HG02981 (cell line): ENCODE results near the gene MAPK7.

Source experiments
- ATAC-seq: cut with Tn5 transposase; IDR thresholded peaks from one replicate; pipeline ENCODE4 v1.9.1; 2021; ENCODE audit warnings: mild to moderate bottlenecking, moderate library complexity; ENCODE audit not compliant: unreplicated experiment

Gene MAPK7

DNA sequence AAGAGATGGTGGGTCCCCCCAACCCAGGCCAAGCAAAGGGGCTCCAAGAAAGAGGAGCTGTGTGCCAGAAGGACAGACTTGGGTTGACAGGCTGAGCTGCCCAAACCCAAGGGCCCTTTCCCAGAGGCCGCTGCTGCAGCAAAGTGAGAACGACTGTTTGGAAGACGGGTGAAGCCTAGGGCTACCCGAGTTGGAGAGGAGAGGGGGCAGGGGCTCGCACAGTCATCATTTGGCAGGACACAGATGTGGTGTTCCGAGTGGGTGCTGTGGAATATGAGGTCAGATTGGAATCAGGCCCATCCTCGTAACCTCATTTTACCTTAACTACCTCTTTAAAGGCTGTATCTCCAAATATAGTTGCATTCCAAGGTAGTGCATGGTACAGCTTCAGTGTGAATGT, 14.0 kb downstream of the MAPK7 start:
- ATAC-seq, result no peak

DNA sequence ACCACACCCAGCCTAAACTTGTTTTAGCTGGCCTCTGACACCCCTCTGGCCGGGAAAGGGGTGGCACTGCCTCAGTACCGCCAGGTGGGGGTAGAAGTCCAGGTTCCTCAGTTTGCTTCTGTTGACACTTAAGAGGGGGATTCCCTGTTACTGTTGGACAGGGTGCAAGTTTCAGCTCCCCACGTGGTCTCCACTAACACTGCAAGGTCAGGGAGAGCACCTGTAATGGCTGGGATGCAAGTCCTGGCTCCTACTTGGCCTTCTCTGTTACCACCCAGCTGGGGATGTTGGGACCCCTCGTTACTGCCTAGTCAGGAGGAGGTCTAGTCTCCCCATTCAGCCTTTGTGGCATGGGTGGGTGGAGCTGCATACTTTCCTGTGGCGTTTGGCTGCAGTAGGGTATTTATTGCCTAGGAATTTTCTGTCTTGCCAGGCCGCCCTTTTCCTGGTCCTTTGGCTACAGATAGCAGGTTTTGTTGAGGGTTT, 19.3 kb downstream of the MAPK7 start:
- no peak for ATAC-seq

DNA sequence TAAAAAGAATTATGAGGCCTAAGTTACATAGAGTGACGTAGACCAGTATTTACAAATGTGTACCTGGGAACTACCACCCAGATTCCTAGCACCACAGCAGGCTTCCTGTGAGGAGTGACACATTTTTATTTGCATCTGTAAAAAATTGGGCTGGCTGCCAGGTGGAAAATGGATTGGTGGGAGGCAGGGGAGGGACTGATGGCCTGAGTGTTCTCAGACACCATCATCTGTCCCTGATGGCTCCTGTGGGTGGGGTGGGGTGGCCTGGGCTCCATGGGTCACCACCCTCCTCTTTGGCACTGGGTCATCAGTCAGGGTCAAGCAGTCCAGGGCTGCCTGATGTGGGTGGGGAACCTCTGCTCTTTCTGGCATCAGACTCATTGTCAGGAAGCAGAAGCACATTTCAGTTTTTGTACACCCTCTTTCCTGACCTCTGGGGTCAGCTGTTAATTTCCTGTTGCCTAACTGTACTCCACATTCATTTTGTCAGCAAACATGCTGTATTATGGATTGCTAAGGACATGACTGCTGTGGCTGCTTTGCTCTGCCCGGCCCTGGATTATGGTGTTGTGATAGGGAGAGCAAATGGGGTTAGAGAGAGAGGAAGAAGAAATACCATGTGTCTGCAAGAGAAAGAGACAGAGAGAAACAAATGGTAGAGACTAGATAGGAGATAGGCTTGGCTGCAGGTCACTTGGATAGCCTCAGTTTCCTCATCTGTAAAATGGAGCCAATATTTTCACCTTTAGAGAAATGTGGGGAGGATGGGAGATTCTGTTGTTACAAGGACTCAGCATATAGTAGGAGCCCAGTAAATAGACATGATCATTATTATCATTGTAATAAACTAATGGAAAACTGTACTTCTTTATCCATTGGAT, 20.2 kb downstream of the MAPK7 start:
- no peak for ATAC-seq

DNA sequence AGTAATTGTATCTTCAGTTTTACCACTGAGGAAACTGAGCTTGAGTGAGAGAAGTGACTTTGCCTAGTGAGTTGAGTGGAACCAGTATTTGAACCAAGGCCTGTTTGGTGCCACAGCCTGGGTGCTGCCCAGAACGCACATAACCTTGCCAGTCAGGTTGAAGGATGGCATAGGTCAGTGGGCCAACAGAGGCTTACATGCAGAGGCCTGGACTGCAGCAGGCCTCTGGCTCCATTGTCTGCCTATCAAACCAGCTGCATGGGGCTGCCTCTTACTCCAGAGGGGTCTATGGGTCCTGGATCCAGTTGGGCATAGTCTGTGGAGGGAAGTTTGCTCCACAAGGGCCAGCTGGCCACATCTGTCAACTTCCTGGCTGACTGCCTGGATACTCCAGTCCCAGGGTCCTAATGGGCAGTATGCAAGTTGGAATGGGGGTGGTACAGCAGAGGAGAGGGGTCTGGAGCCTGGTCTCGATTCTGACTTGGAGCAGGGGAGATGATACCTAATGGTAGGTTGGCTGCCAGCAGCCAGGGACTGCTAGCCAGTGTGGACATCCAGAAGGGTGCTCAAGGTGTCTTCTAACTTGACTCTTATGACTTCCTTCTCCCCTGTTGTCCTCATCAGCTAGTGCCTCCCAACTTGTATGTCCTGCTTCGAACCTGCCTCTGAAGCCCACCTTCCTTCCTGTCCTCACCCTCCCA, 21.6 kb downstream of the MAPK7 start:
- ATAC-seq, result no peak

DNA sequence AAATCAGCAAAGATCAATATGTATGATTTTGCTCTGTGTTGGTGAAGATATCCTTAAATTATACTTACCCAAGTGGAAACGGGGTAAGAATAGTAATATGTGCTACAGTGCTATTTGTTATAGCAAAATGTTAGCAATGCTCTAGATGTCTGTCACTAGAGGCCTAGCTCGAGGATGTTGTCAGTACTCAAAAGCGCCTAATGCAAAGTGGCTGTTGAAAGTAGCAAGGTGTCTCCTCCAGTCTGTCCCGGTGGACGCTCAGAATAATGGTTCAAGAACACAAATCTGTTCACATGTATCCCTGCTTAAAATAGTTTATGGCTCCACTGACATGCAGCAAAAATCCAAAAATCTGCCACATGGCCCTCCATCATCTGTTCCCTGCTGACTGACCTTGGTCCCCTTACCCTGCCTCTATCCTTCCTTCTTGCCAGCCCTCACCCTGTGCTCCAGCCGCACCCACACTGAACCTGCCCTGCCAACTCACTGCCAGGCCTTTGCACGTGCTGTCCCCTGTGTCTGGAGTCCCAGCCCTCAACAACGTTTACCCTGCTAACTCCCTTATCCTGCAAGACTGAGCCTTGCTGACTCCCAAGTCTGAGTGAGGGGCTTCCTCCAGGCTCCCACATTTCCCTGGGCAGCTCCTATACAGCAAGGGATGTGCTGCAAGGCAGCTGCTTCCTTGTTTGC, 23.2 kb downstream of the MAPK7 start:
- no peak for ATAC-seq

DNA sequence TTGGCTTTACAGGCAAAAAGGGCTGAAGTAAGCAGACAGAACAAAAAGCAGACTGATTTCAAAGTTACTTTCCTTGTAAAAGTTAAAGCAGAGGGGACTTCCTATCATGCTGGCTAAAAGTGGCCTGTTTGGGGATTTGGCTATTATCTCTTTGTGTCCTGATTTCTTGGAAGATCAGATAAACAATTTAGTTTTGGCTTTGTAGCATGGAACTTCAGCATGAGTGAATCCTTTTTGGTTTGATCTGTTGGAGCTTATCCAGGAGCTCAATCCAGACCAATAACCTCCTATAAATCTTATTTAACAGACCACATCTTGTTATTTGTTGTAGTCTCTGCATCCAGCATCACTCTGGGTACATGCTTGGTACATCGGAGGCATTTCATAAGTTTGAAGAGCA, 23.9 kb downstream of the MAPK7 start:
- ATAC-seq, result no peak

DNA sequence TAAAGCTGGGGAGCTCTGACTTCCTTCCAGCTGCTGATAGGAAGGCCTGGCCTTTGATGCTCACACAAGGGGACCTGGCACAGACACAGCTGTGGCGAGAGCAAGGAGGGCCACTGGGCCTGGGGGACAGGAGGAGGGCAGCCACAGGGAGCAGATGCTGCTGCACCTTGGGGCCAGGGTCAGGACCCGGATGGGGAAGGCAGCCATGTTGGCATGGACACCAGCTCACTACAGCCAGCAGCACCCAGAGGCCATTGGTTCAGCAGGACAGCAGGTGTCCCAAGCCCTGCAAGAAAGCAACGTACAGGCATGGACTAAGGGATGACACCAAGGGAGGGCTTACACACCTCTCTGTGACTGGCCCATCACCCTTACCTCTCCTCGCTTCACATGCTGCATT, 24.7 kb downstream of the MAPK7 start:
- no peak for ATAC-seq

DNA sequence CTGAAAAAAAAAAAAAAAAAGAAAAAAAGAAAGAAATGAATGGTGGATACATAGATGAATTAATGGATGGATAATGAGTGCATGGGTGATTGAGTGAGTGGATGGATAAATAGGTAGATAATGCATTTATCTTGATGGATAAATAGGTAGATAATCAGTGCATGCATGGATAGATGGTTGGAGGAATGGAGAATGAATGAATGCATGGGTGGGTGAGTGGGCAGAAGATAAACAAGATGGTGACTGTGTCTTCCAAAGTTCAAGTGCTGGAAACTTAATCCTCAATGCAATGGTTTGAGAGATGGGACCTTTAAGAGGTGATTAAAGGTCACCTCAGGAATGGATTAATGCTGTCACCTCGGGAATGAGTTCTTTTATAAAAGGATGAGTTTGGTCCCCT, 26.0 kb downstream of the MAPK7 start:
- ATAC-seq, result no peak

DNA sequence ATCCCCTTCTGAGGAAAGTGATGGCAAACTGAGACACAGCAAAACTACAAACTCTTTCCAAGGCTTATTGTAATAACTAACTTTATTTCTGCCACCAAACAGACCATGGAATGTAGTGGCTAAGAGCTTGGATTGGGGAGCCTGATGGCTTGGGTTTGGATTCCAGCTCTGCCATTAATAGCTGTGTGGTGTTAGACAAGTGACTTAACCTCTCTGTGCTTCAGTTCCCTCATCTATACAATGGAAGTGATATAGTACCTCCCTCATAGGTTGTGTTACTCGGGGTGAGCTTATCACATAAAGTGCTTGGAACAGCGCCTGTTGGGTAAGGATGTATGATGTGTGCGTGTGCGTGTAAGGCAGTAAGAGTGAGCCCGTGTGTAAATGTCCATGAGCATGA, 26.8 kb downstream of the MAPK7 start:
- ATAC-seq, result no peak

DNA sequence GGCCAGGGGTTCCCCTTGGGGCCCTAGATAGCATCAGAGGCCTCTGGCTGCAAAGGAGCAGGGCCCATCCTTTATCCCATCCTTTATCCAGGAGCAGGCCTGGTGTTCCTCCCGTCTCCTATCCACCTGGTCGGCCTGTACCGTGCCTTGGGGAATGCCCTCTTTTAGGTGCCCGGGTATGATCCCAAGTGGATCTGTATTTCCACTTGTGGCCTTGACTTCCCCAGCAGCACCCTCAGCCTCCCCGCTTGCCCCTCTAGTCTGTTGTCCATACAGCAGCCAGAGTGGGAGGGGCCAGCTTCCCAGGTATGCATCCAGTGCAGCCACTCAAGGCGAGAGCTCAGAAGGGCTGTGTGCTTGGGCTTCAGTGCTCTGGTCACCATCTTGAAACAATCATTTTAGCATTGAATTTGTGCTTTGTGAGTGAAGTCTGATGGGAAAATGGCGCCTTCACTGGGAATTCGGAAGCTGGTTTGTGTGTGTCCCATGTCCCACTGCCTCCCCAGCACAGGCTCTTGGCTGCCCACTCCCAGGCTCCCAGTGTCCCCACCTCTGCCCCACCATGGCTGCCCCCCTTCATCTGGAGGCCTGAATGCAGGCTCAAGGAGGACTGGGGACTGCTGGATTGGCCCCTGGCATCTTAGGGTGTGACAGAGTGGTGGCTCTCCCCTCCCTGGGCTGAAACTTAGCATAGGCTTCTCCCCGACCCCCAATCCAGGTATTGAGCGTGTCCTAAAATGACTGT, 29.5 kb downstream of the MAPK7 start:
- ATAC-seq, result no peak

DNA sequence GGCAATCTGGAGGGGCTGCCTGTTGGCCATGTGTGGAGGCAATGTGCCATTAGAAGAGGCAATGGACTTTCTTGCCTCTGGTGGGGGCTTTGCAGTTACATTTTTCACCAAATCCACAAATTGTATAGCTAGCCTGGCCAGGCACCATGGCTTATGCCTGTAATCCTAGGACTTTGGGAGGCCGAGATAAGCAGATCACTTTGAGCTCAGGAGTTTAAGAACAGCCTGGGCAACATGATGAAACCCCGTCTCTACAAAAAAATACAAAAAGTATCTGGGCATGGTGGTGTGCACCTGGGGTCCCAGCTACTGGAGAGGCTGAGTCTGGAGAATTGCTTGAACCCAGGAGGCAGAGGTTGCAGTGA, 30.0 kb downstream of the MAPK7 start:
- no peak for ATAC-seq

DNA sequence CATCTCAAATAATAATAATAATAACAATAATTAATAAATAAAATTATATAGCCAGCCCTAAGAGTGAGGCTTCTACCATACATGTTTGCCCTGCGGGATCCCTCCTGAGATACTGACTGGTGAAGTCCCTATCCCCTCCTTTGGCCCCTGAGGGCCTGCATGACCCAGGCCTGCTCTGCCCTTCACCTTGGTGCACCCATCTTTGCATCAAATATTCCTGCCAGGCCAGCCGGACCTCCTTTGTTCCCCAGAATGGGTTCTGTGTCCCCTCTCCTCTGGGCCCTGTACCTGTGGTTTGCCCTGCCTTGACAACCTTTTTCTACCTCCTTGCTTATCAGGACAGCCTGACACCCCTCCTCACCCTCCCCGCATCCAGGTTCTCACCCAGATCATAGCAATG, 30.8 kb downstream of the MAPK7 start:
- no peak for ATAC-seq

DNA sequence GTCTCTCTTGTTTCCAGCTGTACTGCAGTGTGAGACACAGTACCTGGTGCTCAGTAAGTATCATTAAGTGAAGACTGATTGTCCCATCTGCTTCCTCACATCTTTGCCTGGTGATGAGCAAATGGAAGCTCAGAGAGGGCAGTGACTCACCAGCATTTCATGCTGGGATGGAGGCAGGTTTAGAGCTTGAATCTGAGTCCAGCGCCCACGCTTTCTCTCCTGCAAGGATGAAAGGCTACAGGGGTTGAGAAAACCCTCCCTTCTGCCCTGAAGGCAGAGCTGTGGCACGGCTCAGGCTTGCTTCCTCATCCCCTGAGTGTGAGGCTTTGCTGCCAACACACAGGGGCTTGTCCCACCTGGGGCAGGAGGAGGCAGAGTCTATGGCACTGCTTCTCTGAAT, 31.2 kb downstream of the MAPK7 start:
- ATAC-seq, result no peak

DNA sequence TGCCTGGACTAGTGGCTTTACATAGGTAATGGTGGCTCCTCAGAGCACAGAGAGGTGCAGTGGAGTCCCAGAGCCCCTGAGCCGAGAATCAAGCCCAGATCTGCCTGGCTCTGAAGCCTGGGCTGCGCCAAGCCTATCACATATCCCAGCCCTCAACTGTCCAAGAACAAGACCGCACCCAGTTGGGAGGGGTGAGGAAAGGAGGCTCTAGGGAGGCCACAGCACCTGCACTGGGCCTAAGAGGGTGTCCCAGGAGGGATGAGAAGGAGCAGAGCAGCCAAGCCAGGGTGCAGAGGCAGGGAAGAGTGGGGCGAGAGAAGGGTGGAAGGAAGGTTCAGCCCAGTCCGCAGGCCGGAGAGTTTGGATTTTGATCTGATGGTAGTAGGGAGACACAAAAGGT, 31.8 kb downstream of the MAPK7 start:
- no peak for ATAC-seq

DNA sequence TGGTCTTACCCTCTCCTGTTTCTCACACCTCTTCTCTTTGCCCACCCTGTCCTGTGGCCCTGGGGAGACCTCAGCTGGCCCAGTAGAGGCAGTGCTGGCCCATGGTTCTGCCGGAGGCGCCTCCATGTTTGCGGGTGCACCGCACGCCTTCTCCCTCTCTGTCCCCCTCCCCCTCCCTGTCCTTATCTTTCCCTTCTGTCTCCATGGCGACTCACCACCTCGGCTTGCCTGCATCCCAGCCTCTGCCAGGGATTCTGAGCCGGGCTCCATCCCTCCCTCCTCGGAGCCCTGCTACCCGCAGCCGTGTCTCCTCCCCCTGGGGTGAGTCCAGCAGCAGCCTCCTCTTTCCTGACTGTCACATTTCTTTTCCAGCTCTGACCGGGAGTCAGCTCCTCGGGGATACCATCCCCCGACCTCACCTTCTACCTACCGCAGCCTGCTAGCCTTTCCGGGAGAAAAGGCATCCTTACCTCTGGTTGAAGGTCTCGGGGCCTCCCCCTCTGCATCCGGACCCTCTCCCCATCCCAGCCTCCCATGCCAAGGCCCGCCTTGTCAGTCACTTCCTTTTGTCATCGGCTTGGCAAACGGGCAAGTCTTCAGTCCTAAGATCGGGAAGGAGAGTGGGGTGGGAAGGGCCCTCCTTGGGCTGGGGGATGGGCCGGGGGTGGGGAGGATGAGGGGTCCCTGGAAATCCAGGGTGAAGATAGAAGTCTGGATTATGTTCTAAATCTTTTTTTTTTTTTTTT, 32.8 kb downstream of the MAPK7 start, which contains the start of gene RNF112:
RNF112 (plus strand) TSS at position 358 of the 746 bp plus-strand sequence; CDS start at position 535, 177 bp downstream.
- ATAC-seq, result no peak

DNA sequence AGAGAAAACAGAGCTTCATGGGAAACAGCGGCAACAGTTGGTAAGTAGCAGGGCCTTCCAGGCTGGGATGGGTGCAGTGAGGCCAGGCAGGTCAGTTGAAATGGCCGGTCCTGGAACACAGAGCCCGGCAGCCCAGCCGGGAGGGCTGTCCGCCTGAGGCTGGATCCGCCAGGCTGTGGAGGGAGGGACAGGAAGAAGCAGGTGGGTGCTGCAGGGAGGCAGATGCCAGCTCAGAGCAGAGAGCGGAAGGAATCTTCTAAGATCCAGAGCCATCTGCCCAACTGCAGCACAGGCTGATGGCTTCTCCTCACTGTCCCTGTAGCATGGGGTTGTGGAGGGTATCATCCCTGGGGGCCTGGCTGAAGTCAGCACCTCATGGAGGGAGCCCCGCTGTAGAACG, 33.3 kb downstream of the MAPK7 start:
- ATAC-seq, result no peak

DNA sequence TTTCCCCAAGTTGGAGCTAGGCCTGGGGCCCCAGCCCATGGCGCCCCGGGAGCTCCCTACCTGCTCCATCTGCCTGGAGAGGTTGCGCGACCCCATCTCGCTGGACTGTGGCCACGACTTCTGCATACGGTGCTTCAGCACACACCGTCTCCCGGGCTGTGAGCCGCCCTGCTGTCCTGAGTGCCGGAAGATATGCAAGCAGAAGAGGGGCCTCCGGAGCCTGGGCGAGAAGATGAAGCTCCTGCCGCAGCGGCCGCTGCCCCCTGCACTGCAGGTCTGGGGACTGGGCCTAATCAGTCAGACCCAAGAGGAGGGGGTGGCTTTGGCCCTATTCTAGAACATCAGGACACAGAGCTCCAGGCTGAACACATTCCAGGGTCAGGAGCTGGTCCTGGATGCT, 34.2 kb downstream of the MAPK7 start:
- ATAC-seq, result no peak

DNA sequence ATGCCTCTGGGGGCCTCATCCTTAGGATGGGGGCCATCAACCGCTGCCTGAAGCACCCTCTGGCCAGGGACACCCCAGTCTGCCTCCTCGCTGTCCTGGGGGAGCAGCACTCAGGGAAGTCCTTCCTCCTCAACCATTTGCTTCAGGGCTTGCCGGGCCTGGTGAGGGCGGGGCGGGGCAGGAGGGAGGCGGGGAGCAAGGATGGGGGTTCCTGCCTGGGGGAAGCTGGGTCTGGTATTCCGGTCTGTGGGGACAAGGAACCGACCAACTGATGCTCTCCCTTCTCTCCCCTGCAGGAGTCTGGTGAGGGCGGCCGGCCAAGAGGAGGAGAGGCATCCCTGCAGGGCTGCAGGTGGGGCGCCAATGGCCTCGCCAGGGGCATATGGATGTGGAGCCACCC, 34.7 kb downstream of the MAPK7 start:
- no peak for ATAC-seq

DNA sequence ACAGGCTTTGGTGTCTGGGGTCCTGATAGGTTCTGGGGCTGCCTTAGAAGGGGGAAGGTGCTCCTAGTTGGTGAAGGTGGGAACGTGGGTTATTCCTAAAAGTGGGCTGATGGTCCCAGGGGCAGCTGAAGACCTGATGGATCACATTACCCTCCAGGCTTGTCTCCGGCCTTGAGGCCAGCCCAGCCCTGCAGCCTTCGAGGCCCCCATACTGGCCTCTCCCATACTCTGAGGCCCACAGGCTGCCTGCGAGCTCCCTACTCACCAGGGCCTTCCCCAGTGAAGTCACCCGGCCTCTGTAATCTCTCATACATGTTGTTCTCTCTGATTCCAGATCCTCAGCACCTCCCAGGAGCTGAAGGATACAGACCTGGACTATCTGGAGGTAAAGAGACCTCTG, 35.5 kb downstream of the MAPK7 start:
- no peak for ATAC-seq
